Astrocyte of the cerebellum (primary cell): ENCODE results near the gene ROPN1L.

ENCODE experiments used
- DNase-seq: peaks from one replicate; pipeline ENCODE4 v3.0.0-alpha.2; 2011; ENCODE audit warnings: low read depth
- H3K4me3 ChIP-seq: 2 replicates; pipeline ENCODE4 v1.5.1; 2011; ENCODE audit warnings: mild to moderate bottlenecking, low read depth, low read length, moderate library complexity
- in situ Hi-C: cut with HindIII; loops from 2 replicates; pipeline ENCODE4 v1.10.0; 2017; ENCODE audit warnings: low sequenced_read_pairs
- TF ChIP-seq, protein P1 (sequence below): IDR thresholded peaks from 2 replicates; pipeline ENCODE4 v1.5.1; 2012; ENCODE audit warnings: low read length, low read depth, moderate library complexity, mild to moderate bottlenecking; ENCODE audit errors: missing control alignments

ROPN1L gene

DNA sequence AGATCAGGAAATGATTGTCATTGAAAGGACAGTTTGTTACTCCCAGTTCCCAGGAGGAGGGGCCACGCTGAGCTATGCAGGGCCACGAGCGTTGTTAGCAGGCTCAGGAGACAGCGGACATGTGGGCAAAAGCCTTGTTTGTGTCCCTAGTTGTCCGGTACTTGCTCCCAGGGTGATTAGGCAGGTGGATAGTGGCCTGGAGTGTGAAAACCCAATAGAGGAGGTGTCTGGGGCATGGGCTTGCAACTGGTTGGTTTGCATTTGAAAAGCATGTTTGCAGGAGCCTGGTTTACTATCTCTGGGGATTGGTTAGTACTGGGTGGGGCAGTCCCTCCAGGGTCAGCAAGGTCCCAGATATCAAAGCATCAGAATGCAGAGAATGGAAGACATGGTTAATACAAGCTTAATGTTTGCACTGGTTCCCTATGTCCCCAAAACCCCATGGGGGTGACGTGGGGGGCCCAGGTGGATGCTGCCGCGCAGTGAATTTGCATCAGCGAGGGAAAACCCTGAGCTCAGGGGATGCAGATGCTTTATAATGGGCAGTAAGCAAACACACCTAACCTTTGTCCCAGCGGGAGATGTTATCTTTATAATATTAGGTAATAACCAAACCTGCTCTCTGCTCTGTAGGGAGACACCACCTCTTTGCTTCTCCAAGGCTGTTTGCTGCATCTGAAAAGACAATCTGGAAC is 39.7 kb downstream of the ROPN1L start:
- H3K4me3 ChIP-seq: no peak overlapping the region
- DNase-seq: no peak
- in situ Hi-C loops: no loop called here
- TF ChIP-seq, protein P1, sequence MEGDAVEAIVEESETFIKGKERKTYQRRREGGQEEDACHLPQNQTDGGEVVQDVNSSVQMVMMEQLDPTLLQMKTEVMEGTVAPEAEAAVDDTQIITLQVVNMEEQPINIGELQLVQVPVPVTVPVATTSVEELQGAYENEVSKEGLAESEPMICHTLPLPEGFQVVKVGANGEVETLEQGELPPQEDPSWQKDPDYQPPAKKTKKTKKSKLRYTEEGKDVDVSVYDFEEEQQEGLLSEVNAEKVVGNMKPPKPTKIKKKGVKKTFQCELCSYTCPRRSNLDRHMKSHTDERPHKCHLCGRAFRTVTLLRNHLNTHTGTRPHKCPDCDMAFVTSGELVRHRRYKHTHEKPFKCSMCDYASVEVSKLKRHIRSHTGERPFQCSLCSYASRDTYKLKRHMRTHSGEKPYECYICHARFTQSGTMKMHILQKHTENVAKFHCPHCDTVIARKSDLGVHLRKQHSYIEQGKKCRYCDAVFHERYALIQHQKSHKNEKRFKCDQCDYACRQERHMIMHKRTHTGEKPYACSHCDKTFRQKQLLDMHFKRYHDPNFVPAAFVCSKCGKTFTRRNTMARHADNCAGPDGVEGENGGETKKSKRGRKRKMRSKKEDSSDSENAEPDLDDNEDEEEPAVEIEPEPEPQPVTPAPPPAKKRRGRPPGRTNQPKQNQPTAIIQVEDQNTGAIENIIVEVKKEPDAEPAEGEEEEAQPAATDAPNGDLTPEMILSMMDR: no peak

DNA sequence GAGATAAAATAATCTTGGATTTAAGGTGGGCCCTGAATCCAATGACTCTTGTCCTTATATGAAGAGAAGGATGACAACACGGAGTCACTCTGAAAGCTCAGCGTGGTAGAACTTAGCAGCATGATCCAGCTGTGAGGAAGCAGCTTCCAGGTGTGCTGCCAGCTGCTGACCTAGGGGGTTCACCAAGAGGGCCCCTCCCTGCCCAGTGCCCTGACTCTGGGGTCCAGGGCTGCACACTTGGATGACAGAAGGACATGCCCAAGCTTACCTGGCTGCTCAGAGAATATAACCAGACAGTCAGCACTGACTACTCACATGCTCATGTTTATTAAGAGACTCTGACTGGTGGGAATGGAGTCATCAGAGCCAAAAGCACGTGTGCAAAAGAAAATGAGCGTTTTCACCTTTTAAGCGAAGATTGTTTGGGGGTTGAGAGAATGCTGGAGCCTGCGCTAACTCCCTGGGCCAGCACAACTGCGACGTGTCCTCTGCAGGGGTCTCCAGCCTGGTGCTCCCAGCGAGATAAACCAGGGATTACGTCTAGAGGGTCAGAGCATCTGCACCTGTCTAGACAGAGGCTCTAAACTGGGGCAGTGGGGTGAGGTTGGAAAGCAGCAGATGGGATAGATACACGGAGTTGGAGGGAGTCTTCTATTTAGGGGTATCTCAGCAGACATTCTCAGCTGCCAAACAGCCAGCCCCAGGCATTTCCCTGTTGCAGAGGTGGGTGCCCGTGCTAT is 41.3 kb downstream of the ROPN1L start:
- H3K4me3 ChIP-seq: no peak overlapping the region
- in situ Hi-C loops: no loop called here
- TF ChIP-seq, protein P1: no peak
- no peak for DNase-seq

DNA sequence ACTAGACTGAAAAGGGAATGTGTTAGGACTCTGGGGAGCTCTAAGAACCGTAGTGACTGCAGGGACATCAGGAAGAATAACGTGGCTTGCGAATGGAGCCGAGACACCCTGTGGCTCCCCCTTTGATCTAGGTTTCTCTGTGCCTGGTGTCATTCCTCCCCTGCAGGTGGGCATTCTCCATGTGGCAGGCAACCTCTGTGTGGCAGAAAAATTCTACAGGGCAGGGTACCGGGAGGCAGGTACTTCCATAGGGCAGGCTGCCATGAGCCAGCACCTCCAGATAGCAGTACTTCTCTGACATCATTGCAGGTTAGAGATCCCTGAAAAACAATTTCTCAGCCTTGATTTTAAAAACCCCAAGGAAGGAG is 43.1 kb downstream of the ROPN1L start:
- TF ChIP-seq, protein P1: no peak
- DNase-seq: no peak
- H3K4me3 ChIP-seq: no peak overlapping the region
- in situ Hi-C loops: no loop called here

DNA sequence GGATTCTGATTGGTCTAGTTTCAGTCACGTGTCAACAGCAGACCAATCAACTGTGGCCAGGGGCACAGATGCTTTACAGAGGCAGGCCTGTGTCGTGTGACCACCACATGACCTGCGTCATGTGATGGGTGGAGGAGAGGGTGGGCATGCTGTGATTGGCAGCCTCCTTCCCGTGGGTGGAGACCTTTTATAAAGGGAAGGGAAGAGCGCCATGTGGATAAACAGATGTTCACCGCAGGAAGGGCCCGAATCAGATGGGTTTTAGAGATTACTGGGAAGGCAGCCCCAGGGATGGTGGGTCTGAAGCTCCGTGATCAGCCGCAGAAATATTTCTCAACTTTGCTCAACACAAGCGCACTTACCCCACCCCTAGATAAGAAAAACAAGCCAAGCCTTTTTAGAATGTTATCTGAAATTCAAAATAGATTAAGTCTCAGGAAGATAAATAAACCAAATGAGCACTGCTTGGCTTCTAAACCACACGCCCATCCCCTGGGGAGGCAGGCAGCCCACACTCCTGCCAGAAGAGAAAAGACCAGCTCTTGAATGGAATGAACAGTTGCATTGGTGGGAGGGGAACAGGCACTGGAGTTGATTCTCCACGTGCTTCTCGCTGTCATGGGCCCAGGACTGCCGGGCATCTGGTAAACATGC is 43.6 kb downstream of the ROPN1L start:
- no peak overlapping the region for H3K4me3 ChIP-seq
- TF ChIP-seq, protein P1: no peak
- peak; percentile 91 for DNase-seq
- in situ Hi-C loops: no loop called here

DNA sequence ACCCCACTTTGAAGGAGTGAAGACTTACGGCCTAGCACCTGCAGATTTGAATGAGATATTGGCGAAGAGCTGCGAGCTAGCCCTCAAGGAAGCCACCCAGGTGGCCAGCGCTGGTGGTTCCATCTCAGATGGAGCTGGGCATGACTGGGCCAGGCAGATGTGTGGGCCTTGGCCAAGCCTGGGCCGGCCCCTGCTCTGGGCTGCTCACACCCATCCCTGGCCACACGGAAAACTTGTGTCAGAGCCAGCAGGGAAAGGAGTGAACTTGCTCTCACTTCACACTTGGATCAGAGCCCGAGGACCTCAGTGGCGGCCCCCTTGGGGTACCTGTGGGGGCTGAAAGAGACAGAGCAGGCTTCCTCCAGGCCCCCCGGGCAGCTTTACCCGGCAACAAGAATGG is 44.2 kb downstream of the ROPN1L start:
- in situ Hi-C loops: no loop called here
- no peak overlapping the region for H3K4me3 ChIP-seq
- no peak for DNase-seq
- TF ChIP-seq, protein P1: no peak

DNA sequence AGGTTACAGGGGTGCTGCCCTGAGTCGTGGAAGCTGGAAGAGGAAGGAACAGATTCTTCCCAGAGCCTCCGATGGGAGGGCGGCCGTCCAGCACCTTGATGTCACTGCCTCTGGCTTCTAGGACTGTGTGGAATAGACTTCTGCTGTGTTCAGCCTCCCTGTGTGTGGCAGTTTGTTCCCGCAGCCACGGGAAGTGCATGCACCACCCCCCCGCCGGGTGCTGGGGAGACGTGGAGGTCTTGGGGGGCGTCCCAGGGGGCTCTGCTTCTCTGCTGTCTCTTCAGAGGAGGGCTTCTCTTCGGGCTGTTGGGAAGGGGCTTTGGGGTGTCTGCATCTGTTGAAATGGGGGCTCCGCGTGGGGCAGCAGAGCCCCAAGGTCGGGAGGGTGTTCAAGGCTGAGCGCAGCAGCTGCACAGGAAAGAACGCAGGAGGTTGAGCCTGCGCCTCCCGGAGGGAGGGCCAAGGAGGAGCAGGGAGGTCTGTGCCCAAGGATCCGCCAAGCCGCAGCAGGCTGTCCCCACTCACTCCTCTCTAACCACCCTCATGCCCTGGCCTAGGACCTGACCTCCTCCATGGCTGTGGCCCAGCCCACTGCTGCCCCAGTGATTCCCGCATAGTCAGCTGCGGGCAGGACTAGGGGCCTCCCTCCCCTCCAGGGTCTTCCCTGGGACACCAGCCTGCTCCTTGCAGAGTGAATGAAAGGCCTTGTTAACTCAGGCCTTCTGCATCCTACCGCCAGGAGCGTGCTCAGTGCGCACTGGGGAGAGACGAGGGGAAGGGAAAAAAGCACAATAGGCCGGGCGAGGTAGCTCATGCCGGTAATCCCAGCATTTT is 45.0 kb downstream of the ROPN1L start:
- DNase-seq: no peak
- TF ChIP-seq, protein P1: no peak
- H3K4me3 ChIP-seq: no peak overlapping the region
- in situ Hi-C loops: no loop called here
